COLO829 (cell line): ENCODE data around the gene UBE2L3.

Experiments
- DNase-seq: peaks from one replicate; pipeline ENCODE4 v3.0.0; 2012; ENCODE audit warnings: low spot score

The UBE2L3 gene

DNA sequence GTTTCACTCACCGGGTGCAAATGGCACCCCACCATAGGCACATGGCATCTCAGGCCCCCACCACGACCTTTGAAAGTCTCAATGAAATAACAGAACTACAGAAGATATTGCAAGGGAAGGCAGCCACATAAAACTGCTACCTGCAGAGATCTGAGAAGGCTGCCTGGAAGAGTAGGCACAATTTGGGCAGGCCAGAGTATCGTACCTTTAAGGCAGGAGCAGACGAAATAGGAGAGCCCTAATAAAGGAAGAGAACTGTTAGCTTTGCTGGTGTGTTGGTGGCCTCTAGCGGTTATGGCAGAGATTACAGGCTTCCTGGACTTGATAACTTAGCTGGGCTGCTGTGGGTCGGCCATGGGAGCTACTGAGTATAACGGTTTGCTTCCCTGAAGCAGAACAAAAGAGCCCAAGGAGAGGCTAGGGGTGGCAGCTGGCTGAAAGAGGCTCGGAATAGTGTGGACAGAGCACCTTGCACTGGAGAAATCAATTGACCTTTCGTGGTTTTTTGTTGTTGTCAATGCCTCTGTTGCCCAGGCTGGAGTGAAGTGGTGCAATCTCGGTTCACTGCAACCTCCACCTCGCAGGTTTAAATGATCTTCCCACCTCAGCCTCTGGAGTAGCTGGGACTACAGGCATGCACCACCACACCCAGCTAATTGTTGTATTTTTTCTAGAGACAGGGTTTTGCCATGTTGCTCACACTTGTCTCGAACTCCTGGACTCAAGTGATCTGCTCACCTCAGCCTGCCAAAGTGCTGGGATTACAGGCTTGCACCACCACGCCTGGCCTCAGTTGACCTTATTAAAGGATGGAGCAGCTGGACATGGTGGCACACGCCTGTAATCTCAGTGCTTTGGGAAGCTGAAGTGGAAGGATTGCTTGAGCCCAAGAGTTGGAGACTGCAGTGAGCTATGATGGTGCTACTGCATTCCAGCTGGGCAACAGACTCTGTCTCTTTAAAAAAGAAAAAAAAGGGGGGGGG, 79.4 kb downstream of the UBE2L3 start:
- peak; percentile 87 for DNase-seq

- DNase-seq: no peak
Observed at GRCh38 chr22:21650280-21650679, 82.8 kb downstream of the UBE2L3 start.

GRCh38 chr22:21650823-21651520, 83.5 kb downstream of the UBE2L3 start:
- DNase-seq: no peak

- DNase-seq: no peak
Observed at GRCh38 chr22:21651521-21652009, 84.1 kb downstream of the UBE2L3 start.

GRCh38 chr22:21652010-21652546, 84.6 kb downstream of the UBE2L3 start:
- DNase-seq: peak; percentile 92

- DNase-seq: no peak
Observed at GRCh38 chr22:21652547-21653545, 85.3 kb downstream of the UBE2L3 start.

GRCh38 chr22:21657020-21657359, 89.5 kb downstream of the UBE2L3 start:
- no peak for DNase-seq

DNA sequence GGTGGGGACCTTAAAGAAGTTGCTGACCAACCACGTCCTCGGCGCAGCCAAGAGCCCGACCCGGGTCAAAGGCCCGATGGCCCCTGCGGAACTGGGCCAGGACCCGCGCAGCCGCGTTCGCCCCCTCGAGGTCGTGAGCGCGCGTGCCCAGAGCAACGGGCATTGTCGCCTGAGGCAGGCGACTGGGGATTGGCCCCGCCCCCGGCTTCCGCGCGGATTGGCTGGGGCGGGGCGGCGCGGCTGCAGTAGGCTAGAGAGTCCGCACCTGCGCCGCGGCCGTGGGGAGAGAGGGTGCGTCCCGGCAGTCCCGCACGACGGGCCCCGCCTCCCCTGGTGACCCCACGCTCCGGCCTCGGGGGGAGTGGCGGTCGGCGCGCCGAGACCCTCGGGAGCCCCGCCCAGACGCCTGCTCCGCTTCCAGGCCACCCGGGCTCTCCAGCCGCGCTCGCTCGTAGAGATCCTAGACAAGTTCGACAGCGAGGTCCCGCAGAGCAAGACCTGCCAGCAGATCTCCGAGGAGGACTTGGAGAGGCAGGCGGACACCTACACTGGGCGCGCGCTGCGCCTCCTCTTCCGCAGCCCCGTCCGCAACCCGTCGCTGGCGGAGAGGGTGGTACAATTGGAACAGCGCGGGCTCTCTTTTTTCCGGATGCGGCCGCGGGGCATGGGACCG, 90.0 kb downstream of the UBE2L3 start:
- peak; percentile 89 for DNase-seq

- DNase-seq: no peak
Observed at GRCh38 chr22:21659864-21660525, 92.5 kb downstream of the UBE2L3 start.

- no peak for DNase-seq
Observed at GRCh38 chr22:21660904-21661303, 93.4 kb downstream of the UBE2L3 start.

- no peak for DNase-seq
Observed at GRCh38 chr22:21661991-21662390, 94.5 kb downstream of the UBE2L3 start.

DNA sequence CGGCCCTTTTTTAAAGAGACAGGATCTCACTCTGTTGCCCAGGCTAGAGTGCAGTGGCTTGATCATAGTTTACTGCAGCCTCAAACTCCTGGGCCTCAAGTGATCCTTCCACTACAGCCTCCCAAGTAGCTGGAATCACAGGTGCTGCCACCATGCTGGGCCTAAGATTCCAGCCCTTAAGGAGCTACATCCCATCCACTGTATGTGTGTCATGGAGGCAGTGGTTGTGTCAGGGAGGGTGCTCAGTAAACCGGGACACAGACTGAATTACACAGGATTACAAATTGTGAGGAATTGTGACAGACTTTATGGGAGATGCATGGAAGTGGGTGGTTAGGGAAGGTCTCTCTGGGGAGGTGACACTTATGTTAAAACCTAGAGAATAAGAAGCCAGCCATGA, 96.2 kb downstream of the UBE2L3 start:
- DNase-seq: no peak

GRCh38 chr22:21665047-21665851, 97.7 kb downstream of the UBE2L3 start:
- DNase-seq: no peak

DNA sequence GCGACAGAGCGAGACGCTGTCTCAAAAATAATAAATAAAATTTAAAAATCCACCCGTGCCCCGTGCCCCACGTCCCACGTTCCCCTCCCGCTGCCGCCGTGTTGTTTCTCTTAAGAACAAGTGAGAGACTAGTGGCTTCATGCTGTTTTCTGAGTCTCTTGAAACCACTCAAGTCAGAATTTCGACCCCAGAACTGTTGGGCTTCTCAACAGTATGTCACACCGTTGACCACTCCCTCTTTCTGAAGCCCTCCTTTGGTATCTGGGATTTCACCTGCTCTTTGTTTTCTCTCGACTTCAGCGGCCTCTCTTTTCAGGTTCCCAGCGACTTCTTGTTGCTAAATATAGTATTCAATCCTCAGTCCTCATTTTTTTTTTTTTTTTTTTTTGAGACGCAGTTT, 99.3 kb downstream of the UBE2L3 start:
- DNase-seq: no peak

GRCh38 chr22:21669026-21669425, 101.5 kb downstream of the UBE2L3 start:
- no peak for DNase-seq

- no peak for DNase-seq
Observed at GRCh38 chr22:21672107-21672629, 104.7 kb downstream of the UBE2L3 start.
